Measurements from ENCODE around the gene MUC2. TPM values are rescaled to one million over a fixed set of nuclear protein-coding genes. Genes with fewer than 3 reads are reported as not detected.

Gene MUC2
- total and polyA plus RNA-seq, 2 donors (not counting 1 experiment from before 2014, with no cell fraction given), result not detected

DNA sequence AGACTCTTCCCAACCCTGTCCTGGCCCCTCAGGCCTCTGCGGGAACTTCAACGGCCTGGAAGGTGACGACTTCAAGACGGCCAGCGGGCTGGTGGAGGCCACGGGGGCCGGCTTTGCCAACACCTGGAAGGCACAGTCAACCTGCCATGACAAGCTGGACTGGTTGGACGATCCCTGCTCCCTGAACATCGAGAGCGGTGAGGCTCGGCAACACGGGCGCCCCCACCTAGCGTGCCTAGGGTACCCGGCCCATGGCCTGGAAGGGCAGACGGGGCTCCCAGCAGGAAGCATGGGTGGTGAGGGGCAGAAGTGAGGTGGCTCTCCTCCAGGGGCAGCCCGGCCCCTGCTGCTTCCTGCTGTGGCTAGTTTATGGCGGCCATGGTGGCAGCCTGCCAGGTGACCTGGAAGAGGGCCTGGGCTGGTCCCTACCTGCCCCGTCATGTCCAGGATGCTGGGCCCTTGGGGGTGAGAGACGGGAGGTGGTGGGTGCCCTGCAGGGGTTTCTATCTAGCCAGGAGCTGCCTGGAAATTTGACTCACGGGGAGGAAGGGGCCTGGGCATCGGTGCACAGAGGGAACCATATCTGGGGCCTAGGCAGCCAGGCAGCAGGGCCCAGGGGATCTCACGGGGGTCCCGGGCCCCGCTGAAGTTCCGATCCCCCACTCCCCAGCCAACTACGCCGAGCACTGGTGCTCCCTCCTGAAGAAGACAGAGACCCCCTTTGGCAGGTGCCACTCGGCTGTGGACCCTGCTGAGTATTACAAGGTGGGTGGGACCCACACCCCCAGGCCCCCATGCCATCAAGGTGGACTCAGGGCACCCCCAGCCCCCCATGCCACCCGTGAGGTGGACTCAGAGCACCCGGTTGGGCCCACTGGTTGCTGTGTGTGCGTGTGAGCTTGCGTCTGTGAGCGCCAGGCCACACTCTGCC lies 9.2 kb downstream of the MUC2 start:
- Mint-ChIP-seq H3K4me1 (no peaks in the 10 kb centered on the region), H3K27ac (no peak overlapping the region), H3K27me3 (no peaks in the 10 kb centered on the region), H3K9me3 (ENCODE audit: insufficient read depth) (no peaks in the 10 kb centered on the region), H3K4me3 (no peak overlapping the region)
- Histone ChIP-seq H2AFZ (ENCODE audit: insufficient read depth, low read depth, low read length, poor library complexity, severe bottlenecking) (no peak overlapping the region), H3K27me3 (replicated peaks in 1 of 4; ENCODE audit: control extremely low read depth in 1 of 4, control insufficient read depth in 3 of 4, insufficient read depth in 4 of 4, low read length in 3 of 4) (no peaks in the 10 kb centered on the region), H4K20me1 (ENCODE audit: control insufficient read depth, insufficient read depth, low read length, poor library complexity, severe bottlenecking) (no peaks in the 10 kb centered on the region), H3K79me2 (ENCODE audit: control insufficient read depth, insufficient read depth, low read length) (no peaks in the 10 kb centered on the region), H3K9ac (ENCODE audit: low read length) (no peak overlapping the region), H3K4me2 (replicated peaks; ENCODE audit: low read depth, low read length, poor library complexity, severe bottlenecking) (no peak overlapping the region), H3K36me3 (replicated peaks in 1 of 2; ENCODE audit: control extremely low read depth in 1 of 2, control insufficient read depth in 1 of 2, extremely low read depth in 1 of 2, insufficient read depth in 2 of 2, low read length in 1 of 2) (no peaks in the 10 kb centered on the region), H3K27ac (ENCODE audit: low read length in 2 of 2) (no peak overlapping the region), H3K4me3 (ENCODE audit: control extremely low read depth in 1 of 5, extremely low read depth in 1 of 5, insufficient read depth in 1 of 5, low read depth in 2 of 5, low read length in 4 of 5) (no peak overlapping the region), H3K9me3 (ENCODE audit: control extremely low read depth in 1 of 3, control insufficient read depth in 2 of 3, insufficient read depth in 1 of 3, low read length in 2 of 3) (no peaks in the 10 kb centered on the region), H3K4me1 (ENCODE audit: control insufficient read depth in 2 of 2, insufficient read depth in 2 of 2, low read length in 2 of 2) (no peaks in the 10 kb centered on the region)
- DNase-seq, result no peak
- WGBS (ENCODE audit: insufficient coverage), result 70% methylated on average over 28 of the region's 34 CpGs
- POLR2A ChIA-PET, result no interaction called here
- intact Hi-C loops (cut with micrococcal nuclease), result no loop called here
- TF ChIP-seq EZH2 (IDR thresholded peaks at IDR 0.05; ENCODE audit: borderline replicate concordance, insufficient read depth, low read depth, low read length, poor library complexity, severe bottlenecking), result no peak
- TF ChIP-seq, protein P1, sequence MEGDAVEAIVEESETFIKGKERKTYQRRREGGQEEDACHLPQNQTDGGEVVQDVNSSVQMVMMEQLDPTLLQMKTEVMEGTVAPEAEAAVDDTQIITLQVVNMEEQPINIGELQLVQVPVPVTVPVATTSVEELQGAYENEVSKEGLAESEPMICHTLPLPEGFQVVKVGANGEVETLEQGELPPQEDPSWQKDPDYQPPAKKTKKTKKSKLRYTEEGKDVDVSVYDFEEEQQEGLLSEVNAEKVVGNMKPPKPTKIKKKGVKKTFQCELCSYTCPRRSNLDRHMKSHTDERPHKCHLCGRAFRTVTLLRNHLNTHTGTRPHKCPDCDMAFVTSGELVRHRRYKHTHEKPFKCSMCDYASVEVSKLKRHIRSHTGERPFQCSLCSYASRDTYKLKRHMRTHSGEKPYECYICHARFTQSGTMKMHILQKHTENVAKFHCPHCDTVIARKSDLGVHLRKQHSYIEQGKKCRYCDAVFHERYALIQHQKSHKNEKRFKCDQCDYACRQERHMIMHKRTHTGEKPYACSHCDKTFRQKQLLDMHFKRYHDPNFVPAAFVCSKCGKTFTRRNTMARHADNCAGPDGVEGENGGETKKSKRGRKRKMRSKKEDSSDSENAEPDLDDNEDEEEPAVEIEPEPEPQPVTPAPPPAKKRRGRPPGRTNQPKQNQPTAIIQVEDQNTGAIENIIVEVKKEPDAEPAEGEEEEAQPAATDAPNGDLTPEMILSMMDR (IDR thresholded peaks at IDR 0.05), result no peak
- no peak for ATAC-seq (ENCODE audit: low read depth)
- CTCF ChIA-PET, result no interaction called here
